ENCODE data around the gene FMO4. TPM values are rescaled to one million over a fixed set of nuclear protein-coding genes. Genes with fewer than 3 reads are reported as not detected.

FMO4 gene
- total and polyA plus RNA-seq, 2 of the 13 experiments (the other 11 are each of a cell fraction or from before 2014, with no cell fraction given) = 0.07 to 0.29 TPM

GRCh38 chr1:171298696-171299095 lies 15.3 kb upstream of the FMO4 start:
- WGBS (ENCODE audit: low lambda C conversion rate) = 49% methylated on average over 4 of the region's 4 CpGs
- CTCF ChIA-PET (ENCODE audit: low intra/inter-chr PET ratio, low total read pairs) = no interaction called here

More at GRCh38 chr1:171298696-171299095, 15.3 kb upstream of the FMO4 start:
- H3K4me2 ChIP-seq (ENCODE audit: low read depth, low read length) = no peak overlapping the region
- no peak for ATAC-seq
- in situ Hi-C loops (cut with HindIII; ENCODE audit: extremely low pct_ligation_motif_present, low pct_unique_long_range_greater_than_20kb) = no loop called here
- POLR2A ChIA-PET = no interaction called here
- no TSS peak for BruUV-seq (replicated peaks)
- H4K20me1 ChIP-seq (ENCODE audit: insufficient read depth, low read length) = no peaks in the 10 kb centered on the region
- TF ChIP-seq ZSCAN21 (CRISPR knock-in tag; IDR thresholded peaks at IDR 0.05; ENCODE audit: borderline replicate concordance) (no peak), TRIM22 (IDR thresholded peaks at IDR 0.05) (no peak), ZNF800 (CRISPR knock-in tag; IDR thresholded peaks at IDR 0.05) (no peak), XRCC5 (optimal IDR thresholded peaks at IDR 0.05; ENCODE audit: low read length) (no peak), NKX3-1 (CRISPR knock-in tag; IDR thresholded peaks at IDR 0.05) (no peak), ZNF180 (CRISPR knock-in tag; IDR thresholded peaks at IDR 0.05; ENCODE audit: borderline replicate concordance, low read depth) (no peak), CSRNP1 (CRISPR knock-in tag; IDR thresholded peaks at IDR 0.05) (no peak), TEAD2 (CRISPR knock-in tag; IDR thresholded peaks at IDR 0.05) (no peak), ESRRA (CRISPR knock-in tag; IDR thresholded peaks at IDR 0.05; ENCODE audit: low read depth) (no peak), DNMT1 (CRISPR knock-in tag; IDR thresholded peaks at IDR 0.05) (no peak), TOPORS (CRISPR knock-in tag; IDR thresholded peaks at IDR 0.05) (no peak)
- no peak overlapping the region for H3K27ac ChIP-seq (ENCODE audit: extremely low read length, insufficient read depth, low read length)
- intact Hi-C loops (cut with micrococcal nuclease; ENCODE audit: unreplicated experiment) = no loop called here
- no peak for FAIRE-seq
- no peaks in the 10 kb centered on the region for H3K36me3 ChIP-seq (replicated peaks in 1 of 2; ENCODE audit: control insufficient read depth in 1 of 2, insufficient read depth in 2 of 2, low read length in 2 of 2)
- no peak for DNase-seq (ENCODE audit: low spot score)
- H3K9ac ChIP-seq (ENCODE audit: insufficient read depth, low read depth, low read length) = no peak overlapping the region
- H3K79me2 ChIP-seq (ENCODE audit: insufficient read depth, low read length) = no peaks in the 10 kb centered on the region
- no peaks in the 10 kb centered on the region for H3K27me3 ChIP-seq (ENCODE audit: control insufficient read depth in 1 of 2, insufficient read depth in 2 of 2, low read length in 2 of 2)
- no peak overlapping the region for H3K4me3 ChIP-seq (replicated peaks in 1 of 3; ENCODE audit: insufficient read depth in 1 of 3, low read depth in 2 of 3, low read length in 3 of 3)
- no peak overlapping the region for H2AFZ ChIP-seq (ENCODE audit: low read length)
- peaks cover 24% of the 10 kb centered on the region for H3K9me3 ChIP-seq (ENCODE audit: low read length)
- H3K4me1 ChIP-seq (ENCODE audit: insufficient read depth, low read length) = no peaks in the 10 kb centered on the region

Measured in HepG2 (cell line).